22Rv1 (cell line): ENCODE measurements around the gene PMFBP1.

Experiments used
- H3K27ac ChIP-seq: fragments of 450-650 bp; 2 replicates; pipeline ENCODE4 v1.5.1; 2017
- CTCF ChIP-seq: fragments of 450-650 bp; IDR thresholded peaks from 2 replicates; pipeline ENCODE4 v1.5.1; 2017; ENCODE audit warnings: mild to moderate bottlenecking
- ZFX ChIP-seq: fragments of 450-650 bp; IDR thresholded peaks from 2 replicates; pipeline ENCODE4 v1.6.1; 2017; ENCODE audit warnings: antibody characterized with exemption, borderline replicate concordance

The PMFBP1 gene

GRCh38 chr16:72198771-72199201 lies 26.8 kb upstream of the PMFBP1 start:
- TF ChIP-seq CTCF (no peak), ZFX (no peak)
- H3K27ac ChIP-seq = no peak overlapping the region

GRCh38 chr16:72198021-72198711 lies 26.2 kb upstream of the PMFBP1 start:
- no peak overlapping the region for H3K27ac ChIP-seq
- TF ChIP-seq ZFX = no peak
- no peak for TF ChIP-seq CTCF

GRCh38 chr16:72197545-72197944 lies 25.6 kb upstream of the PMFBP1 start:
- H3K27ac ChIP-seq = no peak overlapping the region
- TF ChIP-seq CTCF = no peak
- TF ChIP-seq ZFX = no peak

GRCh38 chr16:72195609-72196008 lies 23.7 kb upstream of the PMFBP1 start:
- TF ChIP-seq CTCF (peak; percentile 20; the same call in 1 of the 2 replicates), ZFX (no peak)
- H3K27ac ChIP-seq = no peak overlapping the region

GRCh38 chr16:72191551-72191950 lies 19.6 kb upstream of the PMFBP1 start:
- TF ChIP-seq CTCF (no peak), ZFX (no peak)
- H3K27ac ChIP-seq = no peak overlapping the region

GRCh38 chr16:72189865-72190371 lies 18.0 kb upstream of the PMFBP1 start:
- no peak for TF ChIP-seq CTCF
- TF ChIP-seq ZFX = no peak
- H3K27ac ChIP-seq = no peak overlapping the region

GRCh38 chr16:72188541-72188940 lies 16.6 kb upstream of the PMFBP1 start:
- TF ChIP-seq ZFX (no peak), CTCF (no peak)
- no peak overlapping the region for H3K27ac ChIP-seq
